Type B pancreatic cell (in vitro differentiated cells): Measurements from ENCODE around the gene AFF3. TPM values are rescaled to one million over a fixed set of nuclear protein-coding genes. Genes with fewer than 3 reads are reported as not detected.

ENCODE experiments used
- DNase-seq: peaks from one replicate; pipeline ENCODE4 v3.0.0; 2021; ENCODE audit warnings: mixed read lengths; ENCODE audit not compliant: unreplicated experiment; ENCODE audit errors: extremely low spot score
- H3K27ac Mint-ChIP-seq: 2 replicates; pipeline ENCODE4 v1.8.0; 2021; ENCODE audit warnings: mild to moderate bottlenecking, mixed read lengths
- H3K27me3 Mint-ChIP-seq: 2 replicates; pipeline ENCODE4 v1.8.0; 2021; ENCODE audit warnings: mixed read lengths
- H3K36me3 Mint-ChIP-seq: 2 replicates; pipeline ENCODE4 v1.8.0; 2021; ENCODE audit warnings: mixed read lengths
- H3K4me1 Mint-ChIP-seq: one replicate; pipeline ENCODE4 v1.8.0; 2021; ENCODE audit warnings: mixed read lengths; ENCODE audit not compliant: unreplicated experiment
- H3K4me3 Mint-ChIP-seq: 2 replicates; pipeline ENCODE4 v1.8.0; 2021; ENCODE audit warnings: mild to moderate bottlenecking, mixed read lengths
- H3K9me3 Mint-ChIP-seq: 2 replicates; pipeline ENCODE4 v1.8.0; 2021; ENCODE audit warnings: mixed read lengths
- total RNA-seq: library from RNA; stranded (reverse); gene quantifications from 2 replicates; pipeline ENCODE4 v1.2.1, GENCODE V29; 2021; ENCODE audit warnings: low replicate concordance
- TF ChIP-seq, protein P1 (sequence below): fragments of 200-600 bp; sonication (generic); conservative IDR thresholded peaks from 2 replicates; pipeline ENCODE4 v1.5.0; 2021; ENCODE audit warnings: antibody characterized with exemption, mild to moderate bottlenecking

AFF3 gene
- total RNA-seq, 1 donor from 2014 or later: 29.2 TPM

DNA sequence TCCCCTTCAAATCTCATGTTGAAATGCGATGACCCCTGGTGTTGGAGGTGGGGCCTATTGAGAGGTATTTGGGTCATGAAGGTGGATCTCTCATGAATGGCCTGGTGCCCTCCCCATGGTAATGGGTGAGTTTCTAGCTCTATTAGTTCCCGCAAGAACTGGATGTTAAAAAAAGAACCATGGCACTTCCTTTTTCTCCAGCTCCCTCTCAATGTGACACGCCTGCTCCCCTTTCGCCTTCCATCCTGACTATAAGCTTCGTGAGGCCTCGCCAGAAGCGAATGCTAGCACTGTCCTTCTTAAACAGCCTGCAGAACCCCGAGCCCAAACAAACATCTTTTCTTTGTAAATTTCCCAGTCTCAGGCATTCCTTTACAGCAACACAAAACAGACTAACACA, 349.4 kb downstream of the AFF3 start:
- H3K27ac Mint-ChIP-seq: no peak overlapping the region
- no peaks in the 10 kb centered on the region for H3K27me3 Mint-ChIP-seq
- H3K4me1 Mint-ChIP-seq: no peaks in the 10 kb centered on the region
- no peak overlapping the region for H3K4me3 Mint-ChIP-seq
- H3K36me3 Mint-ChIP-seq: no peaks in the 10 kb centered on the region
- no peak for DNase-seq
- TF ChIP-seq, protein P1, sequence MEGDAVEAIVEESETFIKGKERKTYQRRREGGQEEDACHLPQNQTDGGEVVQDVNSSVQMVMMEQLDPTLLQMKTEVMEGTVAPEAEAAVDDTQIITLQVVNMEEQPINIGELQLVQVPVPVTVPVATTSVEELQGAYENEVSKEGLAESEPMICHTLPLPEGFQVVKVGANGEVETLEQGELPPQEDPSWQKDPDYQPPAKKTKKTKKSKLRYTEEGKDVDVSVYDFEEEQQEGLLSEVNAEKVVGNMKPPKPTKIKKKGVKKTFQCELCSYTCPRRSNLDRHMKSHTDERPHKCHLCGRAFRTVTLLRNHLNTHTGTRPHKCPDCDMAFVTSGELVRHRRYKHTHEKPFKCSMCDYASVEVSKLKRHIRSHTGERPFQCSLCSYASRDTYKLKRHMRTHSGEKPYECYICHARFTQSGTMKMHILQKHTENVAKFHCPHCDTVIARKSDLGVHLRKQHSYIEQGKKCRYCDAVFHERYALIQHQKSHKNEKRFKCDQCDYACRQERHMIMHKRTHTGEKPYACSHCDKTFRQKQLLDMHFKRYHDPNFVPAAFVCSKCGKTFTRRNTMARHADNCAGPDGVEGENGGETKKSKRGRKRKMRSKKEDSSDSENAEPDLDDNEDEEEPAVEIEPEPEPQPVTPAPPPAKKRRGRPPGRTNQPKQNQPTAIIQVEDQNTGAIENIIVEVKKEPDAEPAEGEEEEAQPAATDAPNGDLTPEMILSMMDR: no peak
- peaks cover 18% of the 10 kb centered on the region for H3K9me3 Mint-ChIP-seq

DNA sequence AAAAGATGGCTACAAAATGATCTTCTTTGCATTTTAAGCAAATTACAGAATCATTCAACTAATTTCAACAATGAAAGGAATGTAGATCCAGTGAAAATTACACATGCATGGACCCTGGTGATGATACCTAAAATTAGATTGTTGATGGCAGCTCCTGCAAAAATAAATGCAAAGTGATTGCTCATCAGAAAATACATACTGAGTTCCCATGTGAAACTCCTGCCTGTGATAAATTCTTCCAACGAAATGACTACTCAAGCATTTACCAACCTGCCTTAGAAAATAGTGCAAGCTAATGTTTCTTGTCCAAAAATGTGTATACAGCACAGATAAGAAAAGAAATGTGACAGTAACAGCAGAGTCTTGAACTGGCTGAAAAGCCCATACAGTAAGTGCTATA, 352.5 kb downstream of the AFF3 start:
- TF ChIP-seq, protein P1: no peak
- no peak overlapping the region for H3K27ac Mint-ChIP-seq
- no peak overlapping the region for H3K4me3 Mint-ChIP-seq
- no peaks in the 10 kb centered on the region for H3K9me3 Mint-ChIP-seq
- no peak for DNase-seq
- no peaks in the 10 kb centered on the region for H3K36me3 Mint-ChIP-seq
- no peaks in the 10 kb centered on the region for H3K4me1 Mint-ChIP-seq
- H3K27me3 Mint-ChIP-seq: no peaks in the 10 kb centered on the region

DNA sequence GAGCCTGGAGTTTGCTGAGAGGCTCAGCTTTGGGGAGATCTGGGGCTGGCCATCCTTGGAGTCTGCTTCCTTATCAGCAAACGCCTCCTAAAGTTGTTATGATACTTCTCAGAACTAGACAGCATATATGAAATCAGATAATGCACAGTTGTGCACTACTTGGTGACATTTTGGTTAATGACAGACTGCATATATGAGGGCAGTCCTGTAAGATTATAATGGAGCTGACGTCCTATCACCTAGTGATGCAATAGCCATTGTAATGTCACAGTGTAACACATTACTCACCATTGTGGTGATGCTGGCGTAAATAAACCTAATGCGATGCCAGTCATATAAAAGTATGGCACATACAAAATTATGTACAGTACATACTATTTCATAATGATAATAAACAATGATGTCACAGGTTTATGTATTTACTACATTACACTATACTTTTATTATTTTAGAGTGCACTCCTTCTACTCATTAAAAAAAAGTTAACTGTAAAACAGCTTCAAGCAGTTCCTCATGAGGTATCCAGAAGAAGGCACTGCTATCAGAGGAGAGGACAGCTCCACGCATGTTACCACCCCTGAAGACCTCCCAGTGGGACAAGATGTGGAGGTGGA, 354.5 kb downstream of the AFF3 start:
- Mint-ChIP-seq H3K27me3 (no peaks in the 10 kb centered on the region), H3K9me3 (no peaks in the 10 kb centered on the region), H3K4me1 (no peaks in the 10 kb centered on the region), H3K27ac (no peak overlapping the region), H3K4me3 (no peak overlapping the region), H3K36me3 (no peaks in the 10 kb centered on the region)
- TF ChIP-seq, protein P1: no peak
- DNase-seq: no peak

DNA sequence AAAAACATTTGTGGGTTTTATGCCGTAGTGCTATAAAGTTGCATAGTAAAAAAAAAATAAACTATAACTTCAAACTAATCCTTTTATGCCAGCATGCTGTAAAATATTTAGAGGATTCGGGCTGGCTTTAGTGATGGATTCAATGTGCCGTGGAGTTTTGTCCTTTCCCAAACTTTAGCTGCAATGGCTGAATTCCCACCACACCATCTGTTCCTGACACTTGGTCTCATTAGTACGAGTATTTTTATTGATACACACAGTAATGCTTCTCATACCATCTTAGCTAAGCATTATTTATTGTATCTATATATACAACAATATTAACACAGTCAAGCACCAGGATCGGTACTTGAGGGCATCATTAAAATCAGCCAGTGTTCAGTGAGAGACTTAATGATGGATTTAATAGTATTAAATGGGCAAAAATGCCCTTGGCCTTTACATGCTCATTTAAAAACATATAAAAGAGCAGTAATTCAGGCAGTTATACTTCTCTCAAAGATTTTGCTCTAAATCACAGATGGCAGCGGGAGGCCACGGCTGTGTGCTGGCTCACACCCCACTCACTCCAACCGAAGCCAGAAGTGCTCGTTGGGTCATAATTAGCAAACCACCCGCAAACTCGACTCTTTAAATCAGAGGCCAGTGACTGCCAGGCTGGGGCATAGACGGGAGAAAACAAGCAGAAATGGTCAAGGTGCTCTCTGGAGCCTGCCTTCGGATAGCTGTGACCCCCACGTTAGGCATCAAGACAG, 355.6 kb downstream of the AFF3 start:
- H3K4me1 Mint-ChIP-seq: no peaks in the 10 kb centered on the region
- TF ChIP-seq, protein P1: no peak
- no peak overlapping the region for H3K27ac Mint-ChIP-seq

DNA sequence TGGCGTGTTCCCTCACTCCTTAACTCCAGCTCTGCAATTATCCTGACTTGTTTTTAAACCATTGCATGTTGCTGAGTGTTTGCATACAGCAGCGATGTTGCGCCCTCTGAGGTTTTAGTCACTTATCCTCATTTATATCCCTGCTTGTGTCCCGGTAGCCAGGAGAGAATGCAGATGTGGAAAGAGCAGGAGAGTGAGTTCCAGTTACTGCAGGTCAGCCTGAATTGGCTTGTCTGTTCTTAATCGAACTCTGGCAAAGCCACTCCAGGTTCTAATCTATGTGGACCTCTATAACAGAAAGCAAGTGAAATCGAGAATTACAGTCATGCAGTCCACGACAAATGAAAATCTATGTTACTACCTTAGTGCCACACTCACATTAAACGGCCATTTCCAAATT, 357.4 kb downstream of the AFF3 start:
- Mint-ChIP-seq H3K36me3 (peaks cover 7% of the 10 kb centered on the region), H3K27ac (no peak overlapping the region), H3K4me1 (no peaks in the 10 kb centered on the region), H3K9me3 (peaks cover 8% of the 10 kb centered on the region), H3K4me3 (no peak overlapping the region), H3K27me3 (no peaks in the 10 kb centered on the region)
- TF ChIP-seq, protein P1: no peak
- DNase-seq: no peak

More for the DNA sequence above, 355.6 kb downstream of the AFF3 start:
- H3K27me3 Mint-ChIP-seq: no peaks in the 10 kb centered on the region
- no peaks in the 10 kb centered on the region for H3K36me3 Mint-ChIP-seq
- no peak for DNase-seq
- H3K4me3 Mint-ChIP-seq: no peak overlapping the region
- H3K9me3 Mint-ChIP-seq: no peaks in the 10 kb centered on the region
